ENCODE data around the gene FGD3.
"Not testable (repeated sequence)": the region's sequence is repeated elsewhere in the genome, so short reads cannot be mapped to it uniquely, and the experiment has no call there.

Gene FGD3

GRCh38 chr9:93007529-93008058 lies 60.3 kb downstream of the FGD3 start:
- no peak for DNase-seq

DNA sequence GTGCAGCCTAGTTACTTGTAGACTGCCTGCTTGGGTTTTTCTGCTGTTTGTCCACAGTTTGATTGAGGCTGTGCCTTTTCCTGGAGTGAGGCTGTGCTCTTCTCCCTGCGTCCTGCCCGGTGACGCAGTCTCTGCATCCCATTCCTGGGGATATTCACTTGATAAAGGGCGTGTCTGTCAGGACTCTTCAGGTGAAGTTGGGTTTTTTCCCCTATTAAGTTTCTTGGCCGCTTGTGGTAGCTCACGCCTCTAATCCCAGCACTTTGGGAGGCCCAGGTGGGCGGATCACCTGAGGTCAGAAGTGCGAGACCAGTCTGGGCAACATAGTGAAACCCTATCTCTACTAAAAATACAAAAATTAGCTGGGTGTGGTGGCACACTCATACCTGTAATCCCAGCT lies 61.1 kb downstream of the FGD3 start:
- DNase-seq, result no peak

GRCh38 chr9:93009337-93010015 lies 62.2 kb downstream of the FGD3 start:
- peak in 1 of 14 donors; percentile 11 for DNase-seq

DNA sequence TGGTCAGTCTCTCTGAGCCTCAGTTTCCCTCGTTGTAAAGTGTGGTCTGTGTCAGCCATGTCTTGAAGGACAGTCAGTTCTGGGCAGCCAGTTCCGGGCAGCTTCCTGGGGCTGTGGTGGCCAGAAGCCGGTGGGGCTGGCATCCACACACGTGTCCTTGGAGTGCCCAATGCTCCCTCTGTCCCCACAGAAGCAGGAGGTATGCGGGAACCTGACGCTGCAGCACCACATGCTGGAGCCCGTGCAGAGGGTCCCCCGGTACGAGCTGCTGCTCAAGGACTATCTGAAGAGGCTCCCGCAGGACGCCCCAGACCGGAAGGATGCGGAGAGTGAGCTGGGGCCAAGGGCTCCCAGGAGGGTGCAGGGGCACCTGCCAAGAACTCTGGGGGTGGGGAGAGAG lies 62.7 kb downstream of the FGD3 start:
- DNase-seq, result peak in 1 of 14 donors; percentile 39

GRCh38 chr9:93010704-93011103 lies 63.4 kb downstream of the FGD3 start:
- DNase-seq, result no peak

GRCh38 chr9:93011114-93011513 lies 63.8 kb downstream of the FGD3 start:
- no peak for DNase-seq

DNA sequence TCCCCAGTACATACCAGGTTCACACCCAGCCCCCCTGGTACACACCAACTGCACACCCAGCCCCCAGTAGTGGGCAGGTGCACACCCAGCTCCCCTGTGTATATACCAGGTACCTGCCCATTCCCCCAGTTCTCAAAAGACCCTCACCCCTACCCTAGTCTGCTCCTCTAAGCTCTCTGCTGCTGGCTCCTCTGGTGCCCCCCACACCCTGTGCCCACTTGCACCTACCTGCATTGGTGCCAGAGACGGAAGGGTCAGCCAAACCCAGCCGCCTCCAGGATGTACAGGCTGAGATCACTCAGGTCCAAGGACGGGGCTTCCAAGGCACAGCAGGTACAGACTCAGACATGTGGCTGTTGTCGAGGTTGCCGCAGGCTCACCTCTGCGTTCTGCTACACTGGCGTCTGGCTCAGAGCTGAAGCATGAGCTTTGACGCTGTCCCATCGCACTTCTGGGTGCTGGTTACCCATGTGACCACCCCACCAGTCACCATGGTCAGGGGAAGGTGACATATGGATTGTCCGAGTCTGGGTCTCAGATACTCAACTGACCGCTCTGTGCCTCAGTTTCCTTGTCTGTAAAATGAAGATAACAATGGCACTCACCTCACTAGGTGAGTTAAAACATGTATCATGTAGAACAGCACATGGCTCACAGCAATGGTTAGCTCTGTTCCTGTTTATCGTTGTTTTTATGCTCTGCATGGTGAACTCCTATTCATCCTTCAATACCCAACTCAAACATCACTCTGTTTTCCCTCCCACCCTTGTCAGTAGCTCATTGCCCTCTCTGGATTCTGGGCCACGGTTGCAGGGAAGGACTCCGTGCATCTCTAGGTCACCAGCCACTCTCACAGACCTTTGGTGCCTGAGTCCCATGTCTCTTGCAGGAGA lies 65.9 kb downstream of the FGD3 start:
- DNase-seq, result no peak

DNA sequence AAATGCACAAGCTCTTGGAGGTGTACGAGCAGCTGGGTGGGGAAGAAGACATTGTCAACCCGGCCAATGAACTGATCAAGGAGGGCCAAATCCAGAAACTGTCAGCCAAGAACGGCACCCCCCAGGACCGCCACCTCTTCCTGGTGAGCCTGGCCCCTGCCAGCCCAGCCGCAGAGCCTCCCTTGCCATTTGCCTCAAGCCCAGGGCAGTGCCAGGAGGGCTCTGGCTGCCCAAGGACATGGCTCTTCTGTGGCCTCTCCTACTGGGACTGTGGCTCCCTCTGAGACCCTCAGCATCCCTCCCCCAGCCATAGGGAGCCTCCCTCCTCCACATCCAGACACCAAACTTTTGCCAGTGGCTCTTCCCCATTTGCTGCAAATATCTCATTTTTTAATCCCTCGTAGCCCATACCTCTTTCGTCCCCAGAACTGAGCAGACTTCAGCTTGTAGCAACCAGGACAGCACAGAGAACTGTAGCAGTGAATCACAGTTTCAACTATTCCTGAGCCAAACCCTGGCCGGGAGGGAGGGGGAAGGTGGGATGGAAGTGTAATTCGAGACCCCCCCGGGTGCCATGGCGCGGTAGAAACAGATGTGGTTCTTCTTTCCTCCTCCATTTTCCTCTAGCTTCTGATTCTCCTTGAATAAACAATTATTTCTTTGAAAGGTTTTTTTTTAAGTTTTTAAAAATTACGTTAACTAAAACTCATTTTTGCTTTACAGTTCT lies 66.7 kb downstream of the FGD3 start:
- DNase-seq, result no peak

DNA sequence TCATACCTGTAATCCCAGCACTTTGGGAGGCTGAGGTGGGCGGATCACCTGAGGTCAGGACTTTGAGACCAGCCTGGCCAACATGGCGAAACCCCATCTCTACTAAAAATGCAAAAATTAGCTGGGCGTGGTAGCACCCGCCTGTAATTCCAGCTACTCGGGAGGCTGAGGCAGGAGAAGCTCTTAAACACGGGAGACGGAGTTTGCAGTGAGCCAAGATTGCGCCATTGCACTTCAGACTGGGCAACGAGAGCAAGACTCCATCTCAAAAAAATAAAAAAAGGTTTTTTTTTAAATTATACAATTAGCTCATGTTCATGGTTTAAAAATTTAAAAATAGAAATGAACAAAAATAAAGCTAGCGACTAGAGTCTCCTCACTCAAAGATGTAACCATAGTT lies 67.9 kb downstream of the FGD3 start:
- DNase-seq, result not testable (repeated sequence)

GRCh38 chr9:93017621-93018020 lies 70.3 kb downstream of the FGD3 start:
- no peak for DNase-seq

DNA sequence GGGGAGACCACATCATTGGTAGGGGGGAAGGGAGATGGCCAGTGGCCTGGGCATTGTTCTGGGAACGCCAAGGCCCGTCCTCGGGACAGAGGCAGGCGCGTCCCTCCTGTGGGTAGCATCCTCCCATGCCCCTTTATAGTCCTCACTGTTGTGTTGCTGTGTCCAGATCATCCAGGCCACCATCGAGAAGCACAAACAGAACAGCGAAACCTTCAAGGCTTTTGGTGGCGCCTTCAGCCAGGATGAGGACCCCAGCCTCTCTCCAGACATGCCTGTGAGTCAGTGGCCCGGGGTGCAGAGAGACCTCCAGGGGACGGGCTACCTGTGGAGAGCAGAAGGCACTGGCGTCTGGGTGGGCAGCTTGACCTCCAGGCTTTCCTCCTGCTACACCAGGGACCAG lies 72.8 kb downstream of the FGD3 start:
- no peak for DNase-seq

DNA sequence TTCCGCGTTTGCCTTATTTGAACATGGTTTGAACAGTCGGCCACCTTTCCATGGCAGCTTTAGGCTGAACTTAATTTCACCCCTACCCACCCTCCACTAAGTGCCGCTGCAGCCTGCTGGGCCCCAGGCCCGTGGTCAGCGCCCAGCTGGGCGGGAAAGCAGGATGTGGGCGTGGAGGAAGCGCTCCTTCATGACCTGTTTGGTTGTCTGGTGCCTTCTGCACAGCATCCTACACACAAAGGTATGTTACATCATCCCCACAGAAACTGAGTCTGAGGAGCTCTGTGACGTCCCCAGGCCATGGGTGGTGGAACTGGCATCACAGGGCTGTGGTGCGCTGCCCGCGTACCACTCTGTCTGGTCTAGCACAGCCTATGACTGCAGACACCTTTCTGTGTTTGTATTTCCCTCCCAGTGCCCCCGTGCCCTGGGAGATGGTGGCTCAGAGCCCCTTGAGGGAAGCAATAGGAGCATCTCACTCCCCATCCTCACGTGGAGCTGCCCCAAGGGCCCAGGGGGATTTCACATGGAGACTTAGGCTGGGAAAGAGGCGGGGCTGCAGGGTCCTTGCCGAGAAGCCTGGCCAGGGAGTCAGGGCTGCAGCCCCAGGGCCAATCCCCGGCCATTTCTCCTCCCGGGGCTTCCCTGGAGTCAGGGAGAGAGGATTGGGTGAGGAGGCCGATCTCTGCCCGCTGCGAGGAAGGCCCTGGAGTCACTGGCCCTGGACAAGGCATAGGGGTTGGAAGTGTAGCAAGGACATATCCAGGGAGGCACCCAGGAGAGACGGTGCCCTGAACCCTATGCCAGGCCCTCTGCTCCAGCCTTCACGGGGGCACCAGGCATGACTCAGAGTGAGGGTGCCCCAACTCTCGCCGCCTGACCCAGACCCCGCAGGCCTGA lies 73.7 kb downstream of the FGD3 start:
- DNase-seq, result no peak

- DNase-seq, result no peak
Measured at GRCh38 chr9:93022066-93022465, 74.7 kb downstream of the FGD3 start.

- DNase-seq, result peak in 1 of 14 donors; percentile 14
Measured at GRCh38 chr9:93022721-93023520, 75.6 kb downstream of the FGD3 start.

- no peak for DNase-seq
Measured at GRCh38 chr9:93023521-93023815, 76.1 kb downstream of the FGD3 start.

DNA sequence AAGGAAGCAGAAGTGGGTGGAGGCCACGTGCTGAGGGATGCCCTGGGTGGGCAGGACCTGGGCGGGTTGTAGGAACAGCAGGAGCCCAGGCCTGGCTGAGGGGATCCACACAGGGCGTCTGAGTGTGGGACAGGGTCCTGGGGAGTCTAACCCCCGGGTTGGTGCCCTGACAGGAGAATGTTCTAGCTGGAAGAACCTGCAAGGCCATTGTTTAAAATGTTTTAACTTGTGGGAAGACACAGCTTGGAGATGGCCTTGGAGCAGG lies 77.3 kb downstream of the FGD3 start:
- DNase-seq, result no peak

DNA sequence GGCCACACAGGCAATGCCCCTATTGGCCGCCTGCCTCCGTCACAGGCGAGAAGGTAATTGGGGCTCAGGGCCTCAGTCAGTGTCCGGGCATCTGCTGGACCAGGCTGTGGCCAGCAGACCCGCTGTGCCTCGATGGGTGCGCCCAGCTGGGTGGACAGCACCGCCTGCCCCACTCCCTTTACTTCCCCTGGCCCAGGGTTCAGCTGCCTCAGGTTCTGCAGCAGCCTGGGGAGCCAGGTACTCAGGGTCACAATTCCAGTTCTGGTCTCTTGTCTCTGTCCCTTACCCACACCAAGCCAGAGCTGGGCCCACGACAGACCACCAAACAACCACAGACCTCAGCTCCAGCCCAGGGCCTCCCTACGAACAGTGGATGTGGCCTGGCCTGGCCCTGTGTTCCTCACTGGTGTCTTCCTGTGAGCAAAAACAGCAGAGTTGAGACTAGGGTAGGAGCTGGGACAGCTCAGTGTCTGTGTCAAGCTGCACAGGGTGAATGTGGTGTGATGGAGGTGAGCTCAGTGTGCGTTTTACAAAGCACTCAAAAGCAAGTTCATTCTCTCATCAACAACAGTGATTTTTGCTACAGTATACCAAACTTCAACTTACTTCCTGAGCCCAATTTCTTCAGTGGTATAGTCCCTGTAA lies 77.8 kb downstream of the FGD3 start:
- DNase-seq, result no peak

- DNase-seq, result no peak
Measured at GRCh38 chr9:93025736-93026135, 78.4 kb downstream of the FGD3 start.

- no peak for DNase-seq
Measured at GRCh38 chr9:93026640-93027039, 79.3 kb downstream of the FGD3 start.

- no peak for DNase-seq
Measured at GRCh38 chr9:93027750-93028149, 80.4 kb downstream of the FGD3 start.

- no peak for DNase-seq
Measured at GRCh38 chr9:93028448-93029006, 81.2 kb downstream of the FGD3 start.

All from C1 segment of cervical spinal cord (tissue), 14 donors.